AG08395 (cell line): ENCODE measurements around the gene NPAS2.

Experiments
- DNase-seq: peaks from one replicate; pipeline ENCODE4 v3.0.0; 2012; ENCODE audit warnings: mixed read lengths, low spot score

Gene NPAS2

DNA sequence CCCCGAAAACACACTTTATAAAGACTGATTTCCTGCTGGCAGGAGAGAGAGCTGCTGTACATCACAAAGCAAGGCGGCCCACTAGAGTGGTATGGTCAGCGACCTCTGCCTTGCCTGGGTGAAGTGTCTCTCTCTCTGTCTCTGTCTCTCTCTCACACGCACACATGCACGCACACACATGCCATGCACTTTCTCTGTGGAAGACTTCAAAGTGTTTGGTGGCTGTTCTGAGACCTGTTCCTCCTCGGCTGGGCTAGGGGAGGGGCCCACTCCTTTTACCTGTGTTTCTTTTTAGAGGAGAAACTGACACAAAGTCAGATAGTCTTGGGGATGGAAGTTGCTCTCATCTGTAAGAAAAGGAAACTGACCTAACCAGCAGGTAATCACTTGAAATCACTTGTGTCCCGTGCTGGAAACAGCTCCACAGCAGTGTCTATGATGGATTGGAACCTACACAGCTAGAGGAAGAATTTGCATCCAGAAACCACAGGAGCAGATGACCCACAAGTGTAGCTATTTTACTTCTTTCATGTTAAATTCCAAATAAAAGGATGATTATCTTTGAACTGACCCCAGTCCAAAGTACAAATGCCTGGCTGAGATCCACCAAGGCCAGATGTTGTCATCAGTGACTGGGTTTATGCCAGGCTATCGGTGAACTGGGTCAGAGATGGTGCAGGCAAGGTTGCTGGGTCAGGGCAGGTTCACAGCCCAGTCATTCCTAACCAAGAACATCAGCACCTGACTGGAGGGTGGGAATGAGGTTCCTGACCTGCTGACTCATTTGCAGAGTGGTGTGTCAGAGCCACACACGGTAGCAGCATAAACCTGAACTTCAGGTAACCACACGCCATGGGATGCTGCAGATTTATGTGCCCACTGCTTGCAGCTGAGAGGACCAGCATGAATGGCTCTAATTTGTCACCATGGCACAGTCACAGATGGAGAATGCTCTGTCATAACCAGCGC lies 63.0 kb downstream of the NPAS2 start:
- DNase-seq = no peak

DNA sequence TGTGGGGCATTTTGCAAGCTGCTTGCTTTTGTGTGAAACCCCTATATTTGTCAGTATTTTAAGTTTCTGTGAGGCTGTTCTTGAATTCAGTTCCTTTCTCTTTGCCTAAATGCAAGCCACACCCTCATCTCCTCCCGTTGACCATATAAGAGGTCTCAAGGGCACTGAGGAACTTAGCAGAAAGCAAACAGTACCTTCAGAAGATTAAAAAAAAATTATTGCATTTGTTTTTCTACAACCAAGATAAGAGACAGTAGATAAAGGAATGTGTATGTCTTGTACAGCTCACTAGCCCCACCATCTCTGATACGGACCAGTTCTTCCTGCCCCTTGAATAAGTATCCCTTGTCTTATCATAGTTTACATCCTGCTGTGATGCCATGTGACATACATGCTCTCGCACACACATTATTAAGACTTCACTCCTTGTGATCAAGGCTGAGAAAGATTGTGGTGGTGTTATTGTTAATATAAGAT lies 64.2 kb downstream of the NPAS2 start:
- DNase-seq = no peak

DNA sequence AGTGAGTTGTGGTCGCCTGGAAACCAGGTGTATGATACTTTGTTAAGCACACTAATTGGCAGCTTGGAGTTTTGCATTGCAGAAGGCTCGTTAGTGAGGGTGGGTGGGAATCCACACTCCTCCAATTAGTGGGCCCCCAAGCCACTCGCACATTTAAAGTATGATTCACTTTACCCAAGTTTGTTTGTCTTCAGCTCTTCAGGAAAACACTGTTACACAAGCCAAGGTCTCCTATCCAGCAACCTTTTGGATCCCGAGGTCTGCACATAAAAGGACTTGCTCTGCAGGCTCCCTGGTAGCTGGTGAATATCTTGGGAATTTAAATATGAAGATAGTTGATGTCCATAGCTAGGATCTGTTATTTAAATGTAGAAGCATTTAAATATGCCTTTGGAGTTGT lies 66.1 kb downstream of the NPAS2 start:
- no peak for DNase-seq

DNA sequence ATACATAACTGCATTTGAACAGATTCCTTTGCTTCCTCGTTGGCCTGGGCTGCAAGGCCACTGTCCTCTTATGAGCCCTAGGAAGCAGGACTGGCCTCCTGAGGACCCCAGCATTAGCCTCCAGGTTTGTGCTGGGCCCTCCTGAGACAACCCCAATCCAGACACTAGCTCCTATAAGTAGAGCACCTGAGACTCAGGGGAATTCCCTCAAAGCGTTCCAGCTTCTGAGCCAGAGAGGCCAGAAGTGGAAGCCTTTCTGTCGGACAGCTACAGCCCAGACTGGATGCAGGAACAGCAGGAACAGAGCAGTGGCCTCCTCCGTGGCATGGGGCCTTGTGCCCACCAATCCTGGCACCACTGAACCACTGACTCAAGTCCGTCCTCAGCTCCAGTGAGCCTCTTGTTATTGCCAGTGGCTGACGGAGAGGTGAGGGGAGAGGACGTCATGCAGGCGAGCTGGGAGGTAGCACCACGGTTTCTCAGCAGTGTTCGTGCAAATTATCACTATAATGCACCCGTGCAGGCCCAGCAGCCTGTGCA lies 67.2 kb downstream of the NPAS2 start:
- DNase-seq = no peak

DNA sequence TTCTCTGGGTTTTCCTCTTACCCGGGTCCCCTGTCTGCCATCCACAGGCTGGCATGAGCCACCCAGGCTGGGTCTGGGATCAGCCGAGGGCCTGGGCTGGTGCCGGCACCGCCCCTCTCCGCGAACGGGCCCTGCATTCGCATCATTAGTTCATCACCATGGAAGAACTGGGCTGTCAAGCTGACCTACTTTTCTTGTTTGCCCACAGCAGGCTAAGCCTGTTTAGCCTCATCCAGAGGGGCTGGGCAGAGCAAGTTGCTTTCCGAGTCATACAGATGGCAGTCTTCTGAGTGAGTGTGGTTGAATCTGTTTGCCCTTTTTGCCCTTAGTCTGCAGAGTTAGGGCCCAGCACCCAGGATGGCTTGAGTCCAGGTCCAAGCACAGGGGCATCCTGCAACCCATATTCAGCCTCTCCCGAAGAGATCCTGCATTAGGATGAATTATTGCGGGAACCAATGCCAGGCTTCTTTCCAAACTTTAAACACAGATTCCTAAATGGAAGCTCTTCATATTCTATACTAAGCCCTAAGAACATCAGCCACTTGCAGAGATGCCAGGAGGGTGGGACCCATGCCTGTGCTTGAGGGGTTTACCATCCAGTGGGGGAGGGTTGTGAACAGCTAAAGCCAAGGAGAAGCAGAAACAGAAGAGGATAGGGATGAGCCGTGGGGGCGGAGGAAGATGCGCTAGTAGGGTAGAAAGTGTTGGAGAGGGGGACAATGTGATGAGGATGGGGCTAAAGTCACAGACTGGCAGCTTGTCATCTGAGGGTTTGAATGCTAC lies 68.0 kb downstream of the NPAS2 start:
- DNase-seq = no peak

DNA sequence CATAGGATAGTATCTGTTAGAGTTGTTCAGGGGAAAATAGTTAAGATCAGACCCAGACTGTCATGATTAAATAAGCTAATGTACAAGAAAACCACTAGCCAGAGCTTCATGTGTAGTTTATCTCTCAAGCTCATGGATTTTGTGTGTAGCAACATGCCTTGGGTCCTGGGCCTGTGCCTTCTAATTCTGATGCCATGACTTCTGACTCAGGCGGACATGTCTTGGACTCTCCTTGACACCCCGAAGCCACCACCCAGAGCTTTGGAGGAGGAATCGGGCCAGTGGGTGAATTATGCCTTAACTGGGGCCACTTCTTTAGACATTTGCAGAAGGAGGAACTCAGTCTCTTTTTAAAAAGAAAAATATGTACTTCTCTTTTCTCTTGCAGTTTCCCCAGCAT lies 68.7 kb downstream of the NPAS2 start:
- DNase-seq = no peak

DNA sequence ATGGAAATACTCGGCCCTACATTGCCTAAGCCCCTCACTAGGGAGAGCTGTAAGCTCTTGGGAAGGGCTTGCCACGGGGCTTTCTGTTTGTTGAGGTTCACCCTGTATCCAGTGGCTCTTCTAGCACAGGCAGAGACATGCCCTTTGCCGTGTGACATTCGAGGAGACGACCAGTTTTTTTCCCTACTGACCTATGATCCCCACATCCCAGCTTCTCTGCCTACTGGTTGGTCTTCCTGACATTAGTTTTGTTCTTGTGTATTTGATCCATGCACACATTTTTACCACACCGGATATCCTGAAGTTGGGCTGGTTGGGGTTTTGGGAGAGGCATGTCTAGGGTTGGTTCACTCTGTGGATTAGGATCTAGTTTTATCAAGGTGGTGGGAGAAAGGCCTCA lies 69.3 kb downstream of the NPAS2 start:
- DNase-seq = no peak

DNA sequence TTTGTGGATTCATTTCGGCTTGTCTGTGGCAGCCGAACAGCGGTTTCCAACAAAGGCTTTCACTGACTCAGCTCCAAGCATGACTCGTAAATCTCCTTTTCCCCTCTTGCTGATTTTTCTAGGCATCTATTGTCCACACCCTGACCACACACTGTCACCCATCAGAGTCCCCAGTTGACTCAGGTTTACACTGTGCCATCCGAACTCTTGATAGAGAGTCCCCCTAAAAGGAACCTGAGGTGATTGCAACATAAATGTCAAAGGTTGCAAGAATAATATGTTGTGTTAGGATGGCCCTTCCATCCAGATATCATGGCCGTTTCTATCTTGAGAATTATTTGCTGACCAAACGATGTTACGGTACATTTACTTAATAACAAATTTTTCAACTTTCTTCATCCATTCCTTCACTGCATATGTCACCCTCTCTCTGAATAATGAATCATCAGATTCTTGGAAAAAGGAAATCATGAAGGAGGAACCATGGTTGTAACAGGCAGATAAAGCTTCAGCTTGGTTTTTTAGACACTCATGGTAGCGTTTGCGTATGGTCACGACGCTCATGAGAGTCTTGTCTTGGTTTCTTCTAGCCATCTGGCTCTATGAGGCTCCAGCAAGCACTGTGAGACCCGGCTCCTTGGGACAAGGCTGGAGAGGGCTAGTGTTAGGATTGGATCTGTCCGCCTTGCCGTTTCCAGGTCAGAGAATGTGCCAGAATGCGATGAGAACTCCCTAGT lies 72.1 kb downstream of the NPAS2 start:
- DNase-seq = peak; percentile 58

DNA sequence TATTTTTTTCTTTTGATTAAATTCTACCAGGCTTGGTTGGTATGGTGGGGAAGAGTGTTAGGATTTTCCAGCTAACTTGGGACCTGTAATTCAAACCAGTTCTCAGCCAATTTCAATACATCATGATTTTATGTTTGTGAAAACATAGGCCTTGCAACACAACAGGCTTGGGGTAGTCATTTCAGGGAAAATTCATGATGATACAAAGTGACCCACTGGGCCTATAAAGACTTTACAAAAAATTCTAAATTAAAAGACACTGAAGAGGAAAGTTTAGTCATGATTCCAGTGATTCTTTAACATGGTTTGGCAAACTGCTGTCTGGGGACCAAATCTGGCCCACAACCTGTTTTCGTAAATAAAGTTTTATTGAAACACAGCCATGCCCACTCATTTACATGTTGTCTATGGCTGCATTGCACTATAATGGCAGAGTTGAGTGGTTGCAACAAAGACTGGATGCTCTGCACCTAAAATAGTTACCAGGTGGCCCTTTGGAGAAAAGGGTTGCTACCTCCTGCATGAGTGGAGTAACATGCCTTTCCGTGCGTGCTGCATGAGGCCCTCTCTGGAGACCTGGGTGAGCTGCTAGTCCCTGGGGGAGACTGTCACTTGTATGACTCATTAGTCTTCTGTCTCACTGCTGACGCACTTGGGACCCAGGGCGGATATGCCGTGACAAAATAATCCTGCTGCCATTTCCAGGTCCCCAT lies 73.6 kb downstream of the NPAS2 start:
- DNase-seq = no peak

DNA sequence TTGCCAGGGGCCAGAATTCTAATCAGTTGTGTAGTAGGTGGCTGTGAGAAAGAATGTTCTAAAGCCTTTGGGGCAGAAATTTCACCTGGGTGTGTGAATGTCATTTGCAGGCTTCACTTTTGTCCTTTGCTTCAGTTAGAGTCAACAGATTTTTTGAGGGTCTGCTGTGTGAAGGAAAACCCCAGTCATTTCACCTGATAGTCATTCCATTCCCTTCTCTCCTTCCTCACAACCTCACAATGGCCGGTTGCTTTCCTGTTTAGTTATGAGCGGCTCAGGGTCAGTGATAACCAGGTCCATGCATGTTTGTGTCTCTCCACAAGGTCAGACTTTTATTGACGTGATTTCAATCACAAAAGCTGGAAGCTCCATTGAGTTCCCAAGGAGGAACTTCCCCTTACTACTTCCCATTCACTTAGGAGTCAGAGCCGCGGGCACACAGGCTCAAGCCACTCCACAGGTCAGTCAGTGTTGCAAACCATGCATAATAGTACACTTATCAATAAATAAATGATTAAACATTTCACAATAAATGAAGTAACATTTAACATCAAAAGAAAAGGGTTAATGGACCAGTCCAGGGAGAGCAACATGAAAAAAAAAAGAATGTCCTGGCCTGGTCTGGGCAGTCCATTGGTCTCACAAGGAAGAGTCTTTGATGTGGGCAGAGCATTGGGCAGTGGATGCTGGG lies 74.3 kb downstream of the NPAS2 start:
- DNase-seq = no peak

DNA sequence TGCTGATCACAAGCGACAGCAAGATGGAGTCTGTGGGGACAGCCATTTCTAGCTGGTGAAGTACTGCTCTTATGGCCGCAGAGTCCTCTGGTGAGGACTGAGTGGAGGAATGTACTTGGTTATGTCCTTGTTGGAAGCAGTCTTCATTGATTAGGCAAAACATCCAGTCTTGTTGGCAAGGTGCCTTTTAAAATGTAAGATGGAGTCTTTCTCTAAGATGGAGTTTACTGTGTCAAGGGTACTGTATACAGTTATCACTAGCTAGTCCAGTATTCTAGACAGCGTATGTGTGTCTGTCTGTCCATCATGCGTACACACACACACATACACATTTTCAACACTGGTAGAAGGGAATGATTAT lies 74.8 kb downstream of the NPAS2 start:
- no peak for DNase-seq

DNA sequence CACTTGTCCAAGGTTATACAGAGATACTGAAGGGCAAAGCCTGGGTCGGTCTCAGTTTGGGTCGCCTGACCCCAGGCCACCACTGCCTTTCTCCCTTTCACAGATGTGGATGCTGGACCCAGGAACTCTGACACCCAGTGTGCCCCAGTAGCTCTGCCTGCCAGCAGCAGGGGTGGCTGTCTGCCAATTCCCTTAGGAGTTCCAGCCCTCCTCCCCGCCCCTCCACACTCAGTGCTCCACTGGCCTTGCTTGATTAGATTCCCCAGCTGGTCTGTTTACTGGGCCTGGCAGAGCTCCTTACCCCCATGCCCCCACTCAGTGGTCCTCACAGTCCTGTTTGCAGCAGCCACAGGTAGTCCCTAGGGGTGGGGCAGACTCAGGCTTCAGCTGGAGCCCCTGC lies 75.5 kb downstream of the NPAS2 start:
- no peak for DNase-seq

DNA sequence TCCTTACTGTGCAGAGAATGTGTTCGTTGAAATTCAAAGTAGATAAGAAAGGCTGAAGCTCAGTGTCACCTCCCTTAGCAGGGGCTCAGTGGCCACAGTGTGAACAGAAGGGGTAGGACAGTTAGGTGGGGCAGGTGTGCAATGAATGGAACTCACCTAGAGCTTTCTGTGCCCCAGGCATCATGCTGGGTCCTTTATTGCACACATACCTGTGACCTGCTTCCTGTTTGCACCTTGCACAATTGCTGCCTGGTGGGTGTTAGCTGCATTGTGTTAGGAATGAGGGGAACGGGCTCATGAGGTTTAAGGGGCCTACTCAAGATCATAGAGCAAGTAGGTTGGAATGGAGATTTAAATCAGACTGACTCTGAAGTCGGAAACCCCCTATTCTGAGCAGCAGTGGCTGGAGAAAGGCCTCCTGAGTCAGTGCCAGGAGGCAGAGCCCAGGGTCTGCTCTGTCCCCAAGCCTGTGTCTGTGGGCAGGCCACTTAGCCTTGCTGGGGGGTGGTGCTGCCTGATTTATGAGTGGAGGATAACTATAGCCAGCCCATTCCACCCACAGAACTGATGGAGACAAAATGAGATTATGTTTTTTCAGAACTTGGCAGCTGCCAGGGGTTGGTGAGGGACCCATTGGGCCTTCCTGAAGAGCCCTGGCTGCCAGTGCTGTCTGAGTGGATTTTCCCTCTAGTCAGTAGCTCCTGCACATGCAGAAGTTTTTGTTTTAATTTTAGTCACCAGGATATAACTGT lies 76.2 kb downstream of the NPAS2 start:
- no peak for DNase-seq

DNA sequence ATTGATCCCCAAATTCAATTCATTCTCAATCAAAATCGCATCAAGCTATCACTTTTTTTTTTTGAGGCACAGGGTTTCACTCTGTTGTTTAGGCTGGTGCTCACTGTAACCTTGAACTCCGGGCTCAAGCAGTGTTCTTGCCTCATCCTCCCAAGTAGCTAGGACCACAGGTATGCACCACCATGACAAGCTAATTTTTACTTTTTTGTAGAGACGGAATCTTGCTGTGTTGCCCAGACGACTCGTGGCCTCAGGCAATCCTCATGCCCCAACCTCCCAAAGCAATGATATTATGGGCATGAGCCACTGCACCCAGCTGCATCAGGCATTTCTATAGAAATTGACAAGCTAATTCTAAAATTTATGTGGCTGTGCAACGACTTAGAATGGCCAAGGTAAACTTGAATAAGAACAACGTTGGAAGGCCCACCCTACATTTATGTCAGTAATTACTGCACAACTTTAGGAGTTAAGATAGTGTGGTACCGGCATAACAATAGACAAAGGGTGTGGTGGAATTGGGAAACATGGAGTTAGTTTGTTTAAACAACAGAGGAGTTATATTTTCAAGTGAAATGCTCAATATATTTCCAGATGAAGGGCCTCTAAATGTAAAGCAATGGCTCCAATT lies 78.2 kb downstream of the NPAS2 start:
- DNase-seq = no peak

DNA sequence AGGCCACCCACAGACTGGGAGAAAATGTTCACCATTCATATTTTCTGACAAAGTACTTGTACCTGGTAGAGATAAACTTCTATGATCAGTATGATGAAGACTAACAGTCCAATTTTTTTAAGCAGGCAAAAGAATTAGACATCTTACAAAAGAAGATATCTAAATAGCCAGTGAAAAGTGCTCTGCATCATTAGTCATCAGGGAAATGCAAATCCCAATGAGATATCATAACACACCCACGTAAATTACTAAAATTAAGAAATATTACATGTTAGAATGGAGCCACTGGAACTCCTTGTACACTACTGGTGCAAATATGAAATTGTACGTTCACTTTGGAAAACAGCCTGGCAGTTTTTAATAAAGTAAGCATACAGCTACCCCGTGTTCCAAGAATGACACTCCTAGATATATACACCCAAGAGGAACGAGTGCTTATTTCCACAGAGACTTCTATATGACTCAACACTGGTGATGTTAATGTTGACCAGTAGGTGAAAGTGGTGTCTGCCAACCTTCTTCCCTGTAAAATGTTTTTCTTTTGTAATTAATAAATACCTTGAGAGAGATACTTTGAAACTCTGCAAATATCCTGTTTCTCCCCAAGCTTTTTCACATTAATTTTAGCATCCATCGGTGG lies 80.3 kb downstream of the NPAS2 start:
- DNase-seq = no peak

DNA sequence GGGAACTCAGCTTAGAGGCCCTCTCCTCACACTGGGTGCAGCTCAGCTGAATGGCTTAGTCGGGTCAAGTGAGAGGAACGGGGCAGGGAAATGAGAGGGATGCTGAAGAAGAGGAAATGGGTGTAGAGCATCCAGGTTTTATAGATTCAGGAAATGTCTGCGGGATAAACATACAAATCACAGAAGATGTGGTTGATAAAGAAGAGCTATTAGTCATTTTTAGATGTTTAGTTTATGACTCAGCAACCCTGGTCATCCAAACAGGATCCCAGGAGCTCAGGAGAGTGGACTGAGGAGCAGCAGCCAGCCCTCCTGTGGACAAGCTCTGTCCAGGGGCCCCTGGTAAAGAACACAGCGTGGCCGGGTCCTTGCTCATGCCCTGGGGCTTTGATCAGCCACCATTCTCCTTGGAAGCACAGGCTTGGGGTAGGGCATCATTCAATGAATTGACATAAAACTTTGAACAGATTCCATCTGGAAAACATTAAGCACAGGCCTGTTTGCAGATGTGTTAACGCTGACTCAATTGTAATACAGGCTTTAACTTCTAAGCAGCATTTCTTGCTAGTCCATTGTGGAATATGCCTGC lies 83.0 kb downstream of the NPAS2 start:
- peak; percentile 93 for DNase-seq

DNA sequence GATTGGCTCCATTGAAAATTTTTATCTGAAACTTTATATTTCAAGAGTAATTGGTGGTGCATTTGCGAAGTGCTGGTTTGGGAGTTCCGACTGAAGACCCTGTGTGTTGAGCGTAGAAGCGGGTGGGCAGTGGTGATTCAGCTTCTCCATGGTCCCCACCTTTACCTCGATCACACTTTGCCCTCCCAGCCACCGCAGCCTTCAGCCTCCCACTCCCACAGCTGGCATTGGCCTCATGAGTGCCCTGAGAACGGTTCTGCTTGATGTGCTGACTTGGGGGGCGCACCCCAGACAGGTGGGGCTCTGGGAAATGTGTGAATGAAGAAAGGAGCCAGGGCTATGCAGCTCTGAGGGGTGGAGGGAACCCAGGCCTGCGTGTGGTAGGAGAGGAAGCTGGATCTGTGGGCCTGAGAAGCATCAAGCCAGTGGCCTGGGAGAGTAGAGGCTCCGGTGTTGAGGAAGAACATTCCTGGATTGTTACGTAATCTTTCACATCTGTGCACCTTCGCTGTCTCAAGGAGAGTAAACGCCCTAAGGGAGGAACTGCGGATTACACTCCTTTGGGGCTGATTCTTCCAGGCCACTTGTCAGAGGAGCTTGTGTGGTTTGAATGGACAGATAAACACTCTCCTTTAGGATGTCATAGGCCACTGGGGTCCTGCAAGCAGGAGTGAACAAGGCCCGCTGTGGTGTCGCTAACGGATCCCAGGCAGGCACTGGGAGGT lies 83.8 kb downstream of the NPAS2 start:
- DNase-seq = no peak
